Panc1 (cell line): ENCODE data around the gene MYO7B.

Experiments
- CTCF ChIP-seq: fragments of 450-650 bp; IDR thresholded peaks from 2 replicates; pipeline ENCODE4 v1.5.1; 2017; ENCODE audit warnings: mild to moderate bottlenecking
- POLR2AphosphoS5 ChIP-seq: IDR thresholded peaks from 2 replicates; pipeline ENCODE4 v1.6.1; 2012; ENCODE audit warnings: mild to moderate bottlenecking, low read depth, low read length, moderate library complexity

DNA sequence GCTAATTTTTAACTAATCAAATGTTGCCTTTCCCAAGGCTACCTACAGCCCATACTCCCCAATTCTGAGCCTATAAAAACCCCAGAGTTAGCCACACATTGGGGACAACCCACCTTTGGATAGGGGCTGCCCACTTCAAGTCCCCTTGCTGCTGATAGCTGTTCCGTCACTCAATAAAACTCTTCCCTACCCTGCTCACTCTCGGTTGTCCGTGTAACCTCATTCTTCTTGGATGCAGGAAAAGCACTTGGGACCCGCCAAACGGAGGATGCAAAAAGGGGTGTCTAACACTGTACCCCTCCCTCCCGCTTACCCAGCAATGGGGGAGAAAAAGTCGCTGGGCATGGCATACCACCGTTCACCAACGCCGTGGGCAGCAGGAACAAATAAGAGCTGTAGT is 21.4 kb upstream of the MYO7B start:
- TF ChIP-seq CTCF (no peak), POLR2AphosphoS5 (no peak)
